Body of pancreas (tissue), 4 donors: Measurements from ENCODE around the gene HMCN1. TPM values are rescaled to one million over a fixed set of nuclear protein-coding genes. Genes with fewer than 3 reads are reported as not detected.

Experiments
- ATAC-seq: fragments of 150-250 bp; one replicate; pipeline ENCODE4 v1.9.1; 2016
- DNase-seq, 4 donors: peaks; one replicate each; pipeline ENCODE4 v3.0.0-alpha.2; 2019
- H3K27ac ChIP-seq, 4 donors: fragments of 200-600 bp; sonication (generic); 1 replicate in 3 of 4; 2 replicates in 1 of 4; pipeline versions ENCODE4 v1.5.1 to v1.6.1; 2016 to 2019; ENCODE audit warnings: mild to moderate bottlenecking in 1 of 4, mixed read lengths in 1 of 4, moderate library complexity in 1 of 4
- H3K27me3 ChIP-seq, 2 donors: fragments of 200-600 bp; sonication (generic); one replicate each; pipeline ENCODE4 v1.6.0; 2016; ENCODE audit warnings: mild to moderate bottlenecking in 1 of 2
- H3K36me3 ChIP-seq, 2 donors: fragments of 200-600 bp; sonication (generic); replicated peaks in 1 of 2; 2 replicates each; pipeline ENCODE4 v1.5.1; 2016; ENCODE audit warnings: low read depth in 2 of 2; ENCODE audit not compliant: insufficient read depth in 1 of 2
- H3K4me1 ChIP-seq: fragments of 200-600 bp; sonication (generic); one replicate; pipeline ENCODE4 v1.6.0; 2016
- H3K4me3 ChIP-seq, 2 donors: fragments of 200-600 bp; sonication (generic); 1 replicate in 1 of 2; 2 replicates in 1 of 2; pipeline ENCODE4 v1.5.1; 2016 to 2019
- H3K9me3 ChIP-seq, 3 donors: fragments of 200-600 bp; sonication (generic); 1 replicate in 2 of 3; 2 replicates in 1 of 3; pipeline ENCODE4 v1.5.1; 2016
- CTCF ChIP-seq, 7 experiments: fragments of 450-650 bp in 4 of 7; fragments of 200-600 bp in 3 of 7; sonication (generic) in 3 of 7; IDR thresholded peaks; one replicate each; pipeline ENCODE4 v1.5.1; 2016 to 2019; ENCODE audit warnings: antibody characterized with exemption in 7 of 7
- POLR2A ChIP-seq, 3 donors: fragments of 450-650 bp; IDR thresholded peaks; one replicate each; pipeline ENCODE4 v1.6.1; 2016; ENCODE audit warnings: antibody characterized with exemption in 3 of 3, mild to moderate bottlenecking in 2 of 3
- WGBS, 2 donors: methylation state at CpG; one replicate each; pipeline ENCODE4 v1.1.5; 2017; 5-methylcytosine and 5-hydroxymethylcytosine counted together
- intact Hi-C: fragments of 100-400 bp; cut with DNase I; formaldehyde crosslinking; loops from one replicate; pipeline ENCODE4 v1.15.1; 2023
- total RNA-seq, 2 donors: library from RNA; depleted of rRNA; stranded (reverse); fragments of >200 nt; gene quantifications; one replicate each; pipeline ENCODE4 v1.1.0, GENCODE V29; 2016

HMCN1 gene
- total RNA-seq, 2 donors from 2014 or later: 2.1 to 2.3 TPM

DNA sequence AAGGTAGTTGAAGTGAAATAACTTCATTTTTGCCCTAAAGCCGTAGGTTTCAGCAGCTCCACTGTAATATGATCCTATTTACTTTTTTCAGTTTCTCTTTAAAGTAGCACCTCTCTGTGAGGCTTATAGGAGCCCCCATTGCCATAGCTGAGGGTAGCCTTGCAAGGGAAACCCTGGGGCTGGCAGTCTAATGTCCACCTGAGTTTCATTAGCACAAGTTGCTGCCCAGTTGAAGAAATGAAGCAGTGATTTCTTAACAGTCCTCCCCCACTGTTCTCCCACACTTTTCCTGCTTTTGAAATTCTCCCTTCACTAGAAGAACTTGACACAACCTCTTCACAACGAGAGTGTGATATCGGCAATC is 1.5 kb downstream of the HMCN1 start:
- TF ChIP-seq POLR2A (IDR thresholded peaks at IDR 0.05) (no peak), CTCF (IDR thresholded peaks at IDR 0.05) (no peak)
- H3K27me3 ChIP-seq: no peaks in the 10 kb centered on the region
- DNase-seq: no peak
- intact Hi-C loops: no loop called here
- no peak overlapping the region for H3K4me3 ChIP-seq
- WGBS, 2 donors: 50 to 53% methylated on average over 3 of the region's 3 CpGs
- H3K4me1 ChIP-seq: peaks cover 19% of the 10 kb centered on the region
- no peak for ATAC-seq
- H3K27ac ChIP-seq: no peak overlapping the region
- no peaks in the 10 kb centered on the region for H3K9me3 ChIP-seq
- no peaks in the 10 kb centered on the region for H3K36me3 ChIP-seq

GRCh38 chr1:185739967-185740366 is 5.8 kb downstream of the HMCN1 start:
- DNase-seq: no peak

DNA sequence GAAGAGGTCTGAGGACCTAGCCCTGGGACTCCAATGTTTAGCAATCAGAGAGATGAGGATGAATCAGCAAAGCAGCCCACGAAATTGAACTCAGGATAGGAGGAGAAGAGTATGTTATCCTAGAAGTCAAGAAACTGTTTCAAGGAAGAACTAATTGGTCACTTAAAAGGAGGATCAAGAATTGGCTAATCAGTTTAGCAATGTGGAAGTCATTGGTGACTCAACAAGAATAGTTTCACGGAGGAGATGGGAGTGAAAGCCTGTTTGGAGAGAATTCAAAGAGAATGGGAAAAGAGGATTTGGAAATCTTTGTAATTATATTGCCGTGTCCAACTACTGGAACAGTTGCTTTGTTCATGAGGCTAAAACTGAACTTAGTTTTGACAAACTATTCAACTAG is 7.4 kb downstream of the HMCN1 start:
- TF ChIP-seq POLR2A (IDR thresholded peaks at IDR 0.05) (no peak), CTCF (IDR thresholded peaks at IDR 0.05) (no peak)

More at GRCh38 chr1:185739967-185740366, 5.8 kb downstream of the HMCN1 start:
- Histone ChIP-seq H3K4me3 (no peak overlapping the region), H3K9me3 (peaks cover 0 to 9% (median 0%) of the 10 kb centered on the region in 3 donors), H3K36me3 (no peaks in the 10 kb centered on the region), H3K4me1 (no peaks in the 10 kb centered on the region), H3K27me3 (no peaks in the 10 kb centered on the region), H3K27ac (no peak overlapping the region)
- WGBS, 2 donors: 73 to 78% methylated on average over 2 of the region's 2 CpGs
- no peak for TF ChIP-seq POLR2A (IDR thresholded peaks at IDR 0.05)
- TF ChIP-seq CTCF (IDR thresholded peaks at IDR 0.05): no peak
- intact Hi-C loops: no loop called here
- no peak for ATAC-seq

GRCh38 chr1:185742403-185742802 is 8.2 kb downstream of the HMCN1 start:
- no peaks in the 10 kb centered on the region for H3K36me3 ChIP-seq
- TF ChIP-seq POLR2A (IDR thresholded peaks at IDR 0.05) (no peak), CTCF (IDR thresholded peaks at IDR 0.05) (no peak)
- no peaks in the 10 kb centered on the region for H3K4me1 ChIP-seq
- ATAC-seq (no peak), DNase-seq (no peak)
- no peak overlapping the region for H3K27ac ChIP-seq
- H3K27me3 ChIP-seq: no peaks in the 10 kb centered on the region
- peaks cover 0 to 9% (median 0%) of the 10 kb centered on the region in 3 donors for H3K9me3 ChIP-seq
- no peak overlapping the region for H3K4me3 ChIP-seq
- intact Hi-C loops: no loop called here

More for the DNA sequence above, 7.4 kb downstream of the HMCN1 start:
- 63 to 76% methylated on average over 3 of the region's 3 CpGs for WGBS, 2 donors
- Histone ChIP-seq H3K4me1 (no peaks in the 10 kb centered on the region), H3K4me3 (no peak overlapping the region), H3K9me3 (peaks cover 0 to 9% (median 0%) of the 10 kb centered on the region in 3 donors), H3K27me3 (no peaks in the 10 kb centered on the region), H3K27ac (no peak overlapping the region), H3K36me3 (no peaks in the 10 kb centered on the region)
- intact Hi-C loops: no loop called here
- ATAC-seq: no peak
- DNase-seq: no peak

GRCh38 chr1:185745165-185745564 is 11.0 kb downstream of the HMCN1 start:
- H3K4me1 ChIP-seq: no peaks in the 10 kb centered on the region
- ATAC-seq: no peak
- no peak overlapping the region for H3K4me3 ChIP-seq
- no peaks in the 10 kb centered on the region for H3K36me3 ChIP-seq
- intact Hi-C loops: no loop called here
- 73 to 75% methylated on average over 4 of the region's 4 CpGs for WGBS, 2 donors
- TF ChIP-seq CTCF (IDR thresholded peaks at IDR 0.05): no peak
- TF ChIP-seq POLR2A (IDR thresholded peaks at IDR 0.05): no peak
- no peak overlapping the region for H3K27ac ChIP-seq
- peaks cover 0 to 9% (median 0%) of the 10 kb centered on the region in 3 donors for H3K9me3 ChIP-seq
- no peak for DNase-seq
- H3K27me3 ChIP-seq: no peaks in the 10 kb centered on the region
